GM21515 (cell line): ENCODE measurements around the gene CCDC3.
"Not testable (repeated sequence)": the region's sequence is repeated elsewhere in the genome, so short reads cannot be mapped to it uniquely, and the experiment has no call there.

Experiments
- ATAC-seq: cut with Tn5 transposase; IDR thresholded peaks from one replicate; pipeline ENCODE4 v1.9.1; 2021; ENCODE audit not compliant: unreplicated experiment

The CCDC3 gene

DNA sequence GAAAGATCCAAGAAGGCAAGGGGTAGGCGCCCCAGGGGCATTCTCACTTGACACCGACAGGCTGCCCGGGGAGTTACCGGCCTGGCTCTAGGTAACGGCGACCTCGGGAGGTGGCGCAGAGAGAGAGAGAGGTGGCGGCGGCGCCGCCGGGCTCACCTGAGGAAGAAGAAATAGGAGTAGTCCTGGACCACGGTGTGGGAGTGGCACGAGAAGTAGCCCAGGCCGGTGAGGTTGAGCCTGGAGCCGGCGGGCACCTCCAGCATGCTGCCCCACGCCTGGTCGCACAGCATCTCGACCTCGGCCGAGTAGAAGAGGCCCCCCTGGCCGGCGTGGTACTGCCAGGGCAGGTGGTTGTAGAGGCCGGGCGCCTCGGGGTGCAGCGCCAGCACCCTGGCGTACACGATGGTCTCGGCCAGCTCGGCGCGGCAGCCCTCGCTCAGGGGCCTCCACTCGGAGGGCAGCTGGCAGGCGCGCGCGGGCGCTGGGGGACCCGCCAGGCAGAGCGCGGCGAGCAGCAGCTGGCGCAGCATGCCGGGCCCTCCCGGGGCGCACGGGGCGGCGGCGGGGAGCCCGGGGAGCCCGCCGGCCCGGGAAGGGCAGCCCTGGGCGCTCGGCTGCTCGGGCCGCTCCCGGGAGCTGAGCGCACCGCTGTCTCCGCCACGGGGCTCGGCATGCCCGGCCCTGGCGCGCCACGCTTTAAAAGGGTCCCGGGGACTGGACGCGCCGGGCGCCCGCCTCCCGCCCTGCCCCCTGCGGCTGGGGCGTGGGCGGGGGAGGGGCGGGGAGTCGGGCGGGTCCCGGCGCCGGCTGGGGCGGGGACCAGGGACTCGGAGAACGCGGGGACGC lies at the start of gene CCDC3:
Gene CCDC3 (minus strand): TSS at position 673 of the 846 bp plus-strand sequence. CDS start 143 bp downstream, at position 530.
- ATAC-seq = no peak

DNA sequence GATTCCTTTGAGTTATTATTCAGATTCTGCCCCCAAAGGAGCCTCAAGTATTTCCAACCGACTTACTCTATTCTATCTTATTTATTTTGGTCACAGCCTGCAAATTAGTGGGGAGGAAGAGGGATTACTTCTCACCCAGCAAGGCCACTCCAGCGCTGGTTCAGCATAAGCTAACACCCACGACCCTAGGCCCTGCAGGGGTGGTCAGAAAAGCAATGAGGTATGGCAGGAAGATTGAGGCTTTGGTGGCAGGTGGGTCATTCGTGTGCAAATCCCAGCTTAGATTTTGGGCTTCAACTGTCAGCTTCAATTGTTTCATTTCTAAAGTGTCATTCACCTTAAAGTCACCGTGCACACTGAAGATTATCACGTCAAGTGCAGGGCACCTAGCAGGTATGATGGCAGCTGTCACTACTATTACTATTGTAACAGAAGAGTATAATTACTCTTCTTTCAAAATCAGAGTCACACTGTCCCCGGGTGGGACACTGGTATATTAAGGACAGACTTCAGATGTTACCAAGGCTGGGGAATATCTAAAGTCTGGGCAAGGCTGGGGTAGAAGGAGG lies 49.7 kb upstream of the CCDC3 start:
- ATAC-seq = no peak

DNA sequence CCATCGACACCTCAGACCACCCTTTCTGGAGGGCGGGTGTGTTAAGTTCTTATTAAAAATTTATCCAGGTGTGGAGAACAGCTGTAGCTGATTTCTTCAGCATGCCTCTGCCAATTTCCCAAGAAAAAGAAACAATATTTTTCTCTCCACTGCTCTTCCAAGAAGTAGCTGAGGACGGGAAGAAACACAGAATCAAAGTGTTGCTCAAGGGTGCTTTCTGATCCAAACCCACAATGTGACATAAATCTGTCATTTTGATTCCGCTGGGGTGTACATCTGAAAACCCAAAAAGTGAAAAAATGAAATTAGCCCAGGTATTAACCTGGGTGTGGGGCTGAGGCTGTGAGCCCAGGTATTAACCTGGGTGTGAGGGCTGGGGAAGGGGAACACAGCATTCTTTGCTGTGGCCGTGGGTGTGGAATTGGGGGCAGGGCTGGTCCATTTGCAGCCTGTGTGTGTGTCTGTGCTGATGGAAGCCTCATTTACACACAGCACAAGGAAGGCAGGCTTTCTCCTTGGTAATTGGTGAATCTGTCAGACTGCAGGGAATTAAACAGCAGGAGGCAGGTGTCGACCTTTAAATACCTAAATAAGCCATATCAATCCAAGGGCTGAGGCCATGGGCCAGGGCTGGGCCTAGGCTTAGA lies 48.4 kb upstream of the CCDC3 start:
- ATAC-seq = no peak

- no peak for ATAC-seq
Measured at GRCh38 chr10:13048762-13049161, 47.2 kb upstream of the CCDC3 start.

DNA sequence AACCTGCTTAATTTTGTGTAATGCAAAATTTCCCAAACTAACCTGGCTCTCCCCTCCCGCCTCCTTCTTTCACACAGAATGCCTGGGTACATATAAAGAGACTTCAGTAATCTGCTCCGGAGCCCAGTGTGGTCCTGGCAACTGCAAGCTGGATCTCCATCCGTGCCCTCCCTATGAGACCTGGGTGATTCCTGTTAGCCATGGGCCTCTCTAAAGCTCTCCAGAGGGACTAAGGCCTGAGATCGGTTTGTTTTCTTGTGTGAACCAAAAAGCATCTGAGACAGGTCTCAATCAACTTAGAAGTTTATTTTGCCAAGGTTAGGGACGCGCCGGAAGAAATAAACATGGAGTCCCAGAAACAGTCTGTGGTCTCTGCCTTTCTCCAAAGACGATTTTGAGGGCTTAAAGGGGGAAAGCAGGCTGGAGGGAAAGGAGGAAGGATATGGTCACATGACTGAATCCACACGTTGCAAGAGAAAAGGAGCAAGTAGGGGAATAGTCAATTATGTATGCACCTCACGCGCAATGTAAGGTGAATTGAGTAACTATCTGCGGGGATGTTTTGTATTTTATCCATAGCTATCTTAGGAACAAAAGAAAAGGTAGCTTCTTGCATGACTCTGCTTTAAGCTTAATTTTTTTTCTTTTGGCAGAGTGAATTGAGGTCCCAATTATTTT lies 46.2 kb upstream of the CCDC3 start:
- no peak for ATAC-seq

- no peak for ATAC-seq
Measured at GRCh38 chr10:13046851-13047528, 45.5 kb upstream of the CCDC3 start.

- ATAC-seq = no peak
Measured at GRCh38 chr10:13043520-13043919, 42.0 kb upstream of the CCDC3 start.

- ATAC-seq = no peak
Measured at GRCh38 chr10:13039761-13040160, 38.2 kb upstream of the CCDC3 start.

DNA sequence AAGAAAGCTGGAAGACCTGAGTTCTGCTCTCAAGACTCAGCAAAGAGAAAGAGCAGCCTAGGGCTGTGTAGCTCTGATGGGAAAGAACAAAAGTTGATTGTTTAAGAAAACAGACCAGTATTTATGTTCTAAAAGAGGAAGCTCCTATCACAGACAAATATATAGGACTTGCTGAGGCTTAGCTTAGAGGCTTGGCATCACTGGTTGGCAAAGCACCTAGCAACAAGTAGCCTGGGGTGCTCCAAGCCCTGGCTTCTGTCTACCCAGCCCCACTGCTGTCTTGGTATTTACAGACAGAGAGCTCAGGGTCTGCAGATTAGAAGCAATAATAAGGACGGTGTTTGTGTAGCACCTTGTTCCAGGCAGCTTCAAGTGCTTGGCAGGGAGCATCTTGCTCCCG lies 36.9 kb upstream of the CCDC3 start:
- no peak for ATAC-seq

- ATAC-seq = no peak
Measured at GRCh38 chr10:13037832-13038231, 36.3 kb upstream of the CCDC3 start.

DNA sequence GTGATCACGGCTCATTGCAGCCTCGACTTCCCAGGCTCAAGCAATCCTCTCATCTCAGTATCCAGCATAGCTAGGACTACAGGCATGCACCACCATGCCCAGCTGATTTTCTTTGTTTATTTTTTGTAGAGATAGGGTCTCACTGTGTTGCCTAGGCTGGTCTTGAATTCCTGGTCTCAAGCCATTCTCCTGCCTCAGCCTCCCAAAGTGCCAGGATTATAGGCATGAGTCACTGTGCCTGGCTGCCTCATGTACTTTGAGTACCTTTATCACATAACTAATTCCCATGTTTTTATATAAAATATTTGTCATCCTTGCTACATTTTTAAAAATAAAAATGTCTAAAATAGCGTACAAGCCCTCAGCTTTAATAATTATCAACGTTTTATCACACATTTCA lies 35.3 kb upstream of the CCDC3 start:
- ATAC-seq = no peak

DNA sequence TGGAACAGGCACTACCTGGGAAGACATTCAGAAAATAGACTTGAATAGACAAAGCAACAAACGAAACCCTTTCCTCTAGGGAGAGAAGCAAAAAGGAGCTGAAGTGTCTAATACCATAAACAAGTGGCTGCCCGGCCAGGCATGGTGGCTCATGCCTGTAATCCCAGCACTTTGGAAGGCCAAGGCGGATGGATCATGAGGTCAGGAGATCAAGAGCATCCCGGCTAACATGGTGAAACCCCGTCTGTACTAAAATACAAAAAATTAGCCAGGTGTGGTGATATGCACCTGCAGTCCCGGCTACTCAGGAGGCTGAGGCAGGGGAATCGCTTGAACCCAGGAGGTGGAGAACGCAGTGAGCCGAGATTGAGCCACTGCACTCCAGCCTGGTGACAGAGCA lies 34.2 kb upstream of the CCDC3 start:
- not testable (repeated sequence) for ATAC-seq

DNA sequence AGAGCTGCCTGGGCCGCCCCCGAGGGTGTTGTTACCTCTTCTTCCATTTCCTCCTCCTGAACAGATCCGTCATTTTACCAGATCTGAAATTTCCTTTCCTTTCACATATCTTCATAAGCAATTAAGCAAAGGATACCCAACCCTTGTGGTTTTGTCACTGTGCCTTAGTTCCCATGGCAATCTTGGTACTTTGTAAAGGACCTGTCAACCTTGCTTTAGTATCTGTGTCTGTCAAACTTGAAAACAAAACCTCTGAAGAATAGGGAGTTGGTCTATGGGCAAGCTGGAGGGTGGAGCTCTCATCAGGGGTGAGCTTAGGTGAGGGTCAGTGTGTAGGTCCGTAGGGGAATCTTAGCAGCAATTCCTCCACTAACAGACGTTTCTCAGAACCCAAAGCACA lies 25.4 kb upstream of the CCDC3 start:
- no peak for ATAC-seq

DNA sequence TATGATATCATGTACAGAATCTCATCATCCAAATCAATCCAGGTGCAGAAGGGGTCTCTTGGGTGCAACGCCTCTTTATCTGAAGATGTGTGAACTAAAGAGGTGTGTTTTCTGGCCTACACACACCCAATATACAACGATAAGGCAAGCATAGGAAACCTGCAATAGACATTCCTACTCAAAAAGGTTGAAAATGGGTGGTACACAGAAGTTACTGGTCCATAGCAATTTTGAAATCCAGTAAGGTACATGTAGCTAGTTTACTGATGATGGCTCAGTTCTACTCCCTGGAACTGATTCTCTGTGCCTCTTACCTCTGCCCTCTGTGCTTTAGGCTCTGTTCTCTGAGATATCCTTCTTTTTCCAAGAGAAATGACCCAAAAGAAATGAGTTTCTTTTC lies 22.2 kb upstream of the CCDC3 start:
- no peak for ATAC-seq

DNA sequence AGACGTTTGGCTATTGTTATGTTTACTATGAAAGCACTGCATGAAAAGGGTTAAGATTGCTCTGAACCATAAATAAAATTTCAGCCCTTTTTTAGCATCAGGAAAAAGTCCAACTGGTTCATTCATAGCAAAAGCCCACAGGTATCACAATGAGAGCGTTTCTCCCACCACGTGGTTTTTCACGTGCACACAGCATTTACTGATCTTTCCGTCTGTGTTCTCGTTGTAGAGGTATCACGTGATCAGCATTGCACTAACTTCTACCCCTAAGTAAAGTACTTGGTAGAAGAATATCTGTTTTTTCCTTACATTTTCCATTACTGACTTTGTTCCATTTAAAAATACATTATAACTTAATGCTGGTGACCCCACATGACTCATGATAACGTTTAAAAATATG lies 17.8 kb upstream of the CCDC3 start:
- no peak for ATAC-seq

DNA sequence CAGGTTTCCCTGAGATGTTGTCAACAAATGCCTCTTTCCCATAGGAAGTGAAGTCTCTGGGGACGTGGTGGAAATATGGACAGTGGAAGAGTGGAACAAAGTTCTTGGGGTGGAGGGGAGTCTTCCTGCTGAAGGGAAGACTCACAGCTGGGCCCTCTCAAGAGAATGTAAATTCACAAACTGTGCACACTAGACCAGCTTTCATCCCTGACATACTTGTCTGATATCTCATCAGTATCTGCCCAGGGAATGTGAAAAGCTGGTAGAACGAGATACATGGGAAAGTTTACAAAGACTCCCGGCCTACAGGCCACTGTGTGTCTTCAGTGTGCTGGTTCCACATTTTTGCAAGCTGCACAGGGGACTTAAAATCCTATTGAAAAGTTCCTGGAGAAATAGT lies 16.7 kb upstream of the CCDC3 start:
- no peak for ATAC-seq

DNA sequence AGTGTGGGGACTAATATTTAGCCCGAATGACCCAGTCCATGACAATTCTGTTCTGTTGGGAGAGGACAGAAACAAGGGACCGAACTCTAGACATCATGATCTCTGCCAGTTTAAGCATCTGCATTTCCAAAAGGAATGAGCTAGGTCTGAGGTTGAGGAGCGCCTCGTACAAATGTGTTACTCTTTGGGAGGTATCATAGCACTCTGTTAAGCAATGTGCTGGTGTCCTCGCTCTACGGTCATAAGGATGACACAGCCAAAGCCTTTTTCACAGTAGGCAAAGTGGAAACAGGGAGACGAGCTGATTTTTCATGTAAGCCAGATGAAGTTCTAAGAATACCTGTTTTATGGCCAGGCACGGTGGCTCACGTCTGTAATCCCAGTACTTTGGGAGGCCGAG lies 15.4 kb upstream of the CCDC3 start:
- no peak for ATAC-seq

- ATAC-seq = no peak
Measured at GRCh38 chr10:13016426-13016825, 14.9 kb upstream of the CCDC3 start.

- ATAC-seq = no peak
Measured at GRCh38 chr10:13006037-13006436, 4.5 kb upstream of the CCDC3 start.

DNA sequence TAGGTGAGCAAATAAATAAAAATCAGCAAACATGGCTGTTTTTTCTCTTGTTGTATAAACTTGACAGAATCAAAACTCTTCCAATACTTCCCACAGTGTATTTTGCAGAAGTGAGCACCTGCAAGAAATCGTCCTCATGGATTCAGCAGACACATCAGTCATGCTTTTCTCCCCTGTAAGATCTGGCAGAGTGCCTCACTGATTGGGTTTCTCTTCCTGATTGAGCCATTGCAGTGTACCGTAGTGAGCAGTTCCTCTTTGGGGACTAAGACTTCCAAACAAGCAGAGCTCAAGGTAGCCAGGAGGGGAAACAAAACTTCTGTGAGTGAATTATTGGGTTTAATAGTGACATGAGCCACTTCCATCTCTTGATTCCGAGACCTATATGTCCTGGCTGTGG lies 2.2 kb upstream of the CCDC3 start:
- ATAC-seq = no peak

DNA sequence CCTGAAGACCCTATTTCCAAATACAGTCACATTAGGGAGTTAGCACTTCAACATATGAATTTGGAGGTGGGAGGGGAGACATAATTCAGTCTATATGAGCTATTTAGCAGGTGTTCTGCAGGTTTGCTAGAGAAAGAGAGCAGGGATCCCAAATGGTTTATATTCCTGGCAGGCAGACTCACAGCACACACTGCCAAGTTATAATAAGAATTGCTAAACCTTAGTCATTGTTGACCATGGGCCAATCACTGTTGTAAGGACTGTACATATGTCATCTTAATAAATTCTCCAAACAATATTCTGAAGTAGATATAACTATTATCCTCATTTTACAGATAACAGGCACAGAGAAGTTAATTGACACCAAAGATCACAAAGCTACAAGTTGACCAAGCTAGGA lies 1.5 kb upstream of the CCDC3 start:
- ATAC-seq = no peak
